ENCODE data around the gene GMPPA.

- TF ChIP-seq EZH2phosphoT487 (IDR thresholded peaks at IDR 0.05; ENCODE audit: borderline replicate concordance, low read length) (no peak), CTCF (conservative IDR thresholded peaks at IDR 0.05; ENCODE audit: low read depth, low read length) (no peak), EZH2 (IDR thresholded peaks at IDR 0.05; ENCODE audit: low read length, unreplicated experiment) (no peak)
Measured at GRCh38 chr2:219499555-219499954, 864 bp downstream of the GMPPA start.

Measured in PC-3 (cell line).